Measurements from ENCODE around the gene KCNMA1. TPM values are rescaled to one million over a fixed set of nuclear protein-coding genes. Genes with fewer than 3 reads are reported as not detected.

Gene KCNMA1
- total and polyA plus RNA-seq, 7 experiments from 2014 or later: 0.42 TPM; not detected in 6

- no peaks in the 10 kb centered on the region for H3K27me3 ChIP-seq (ENCODE audit: control insufficient read depth in 2 of 2, insufficient read depth in 2 of 2, low read length in 2 of 2)
Observed at GRCh38 chr10:77012812-77013500, 624.7 kb downstream of the KCNMA1 start.

GRCh38 chr10:77011874-77012811 lies 625.5 kb downstream of the KCNMA1 start:
- DNase-seq (no peak), ATAC-seq (no peak)
- Mint-ChIP-seq H3K9me3 (peaks cover 0 to 3% (median 0%) of the 10 kb centered on the region in 11 donors), H3K27me3 (peaks cover 0 to 15% (median 5%) of the 10 kb centered on the region in 5 donors), H3K4me3 (no peak overlapping the region), H3K36me3 (no peaks in the 10 kb centered on the region), H3K27ac (no peak overlapping the region), H3K4me1 (no peaks in the 10 kb centered on the region)
- Histone ChIP-seq H3K9me3 (ENCODE audit: control insufficient read depth in 2 of 3, low read length in 3 of 3) (no peaks in the 10 kb centered on the region), H3K27ac (ENCODE audit: low read depth, low read length) (no peak overlapping the region), H3K27me3 (ENCODE audit: control insufficient read depth in 2 of 2, insufficient read depth in 2 of 2, low read length in 2 of 2) (no peaks in the 10 kb centered on the region), H3K4me1 (ENCODE audit: control insufficient read depth in 2 of 2, insufficient read depth in 2 of 2, low read length in 2 of 2) (no peaks in the 10 kb centered on the region), H3K4me3 (ENCODE audit: low read length) (no peak overlapping the region), H3K36me3 (ENCODE audit: control insufficient read depth in 2 of 3, insufficient read depth in 3 of 3, low read length in 3 of 3) (no peaks in the 10 kb centered on the region)
- POLR2A ChIA-PET: no interaction called here
- intact Hi-C loops (cut with micrococcal nuclease): no loop called here
- CTCF ChIA-PET: no interaction called here

More at GRCh38 chr10:77012812-77013500, 624.7 kb downstream of the KCNMA1 start:
- POLR2A ChIA-PET: no interaction called here
- Mint-ChIP-seq H3K36me3 (no peaks in the 10 kb centered on the region), H3K27ac (no peak overlapping the region), H3K4me1 (no peaks in the 10 kb centered on the region), H3K4me3 (no peak overlapping the region), H3K9me3 (peaks cover 0 to 3% (median 0%) of the 10 kb centered on the region in 11 donors), H3K27me3 (peaks cover 0 to 15% (median 5%) of the 10 kb centered on the region in 5 donors)
- intact Hi-C loops (cut with micrococcal nuclease): no loop called here
- CTCF ChIA-PET: no interaction called here
- Histone ChIP-seq H3K27ac (ENCODE audit: low read depth, low read length) (no peak overlapping the region), H3K4me3 (ENCODE audit: low read length) (no peak overlapping the region), H3K4me1 (ENCODE audit: control insufficient read depth in 2 of 2, insufficient read depth in 2 of 2, low read length in 2 of 2) (no peaks in the 10 kb centered on the region), H3K36me3 (ENCODE audit: control insufficient read depth in 2 of 3, insufficient read depth in 3 of 3, low read length in 3 of 3) (no peaks in the 10 kb centered on the region), H3K9me3 (ENCODE audit: control insufficient read depth in 2 of 3, low read length in 3 of 3) (no peaks in the 10 kb centered on the region)
- DNase-seq (no peak), ATAC-seq (no peak)

DNA sequence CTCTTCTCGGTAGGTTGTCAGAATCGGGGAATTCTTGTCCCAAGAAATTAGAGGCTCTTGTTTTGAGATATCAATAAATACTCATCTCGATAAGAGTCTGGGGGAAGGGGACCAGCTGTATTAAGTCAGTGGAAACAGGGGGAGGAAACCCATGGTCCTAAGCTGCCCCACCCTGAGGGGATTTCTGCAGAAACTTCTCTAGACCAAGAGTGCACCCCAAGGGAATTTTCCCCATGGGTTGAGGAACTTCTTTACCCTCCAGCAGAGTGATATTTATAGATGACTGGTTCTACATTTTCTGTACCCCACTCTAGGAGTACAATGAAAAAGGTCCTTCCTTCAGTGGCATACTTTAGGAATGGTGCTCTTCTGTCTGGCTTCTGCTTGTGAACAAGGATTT lies 627.2 kb downstream of the KCNMA1 start:
- peaks cover 0 to 10% (median 3%) of the 10 kb centered on the region in 5 donors for H3K27me3 Mint-ChIP-seq
- no peak overlapping the region for H3K27ac ChIP-seq (ENCODE audit: low read depth, low read length)
- H3K4me3 Mint-ChIP-seq: no peak overlapping the region
- H3K9me3 Mint-ChIP-seq: peaks cover 0 to 2% (median 0%) of the 10 kb centered on the region in 11 donors
- H3K9me3 ChIP-seq (ENCODE audit: control insufficient read depth in 2 of 3, low read length in 3 of 3): no peaks in the 10 kb centered on the region
- H3K36me3 ChIP-seq (ENCODE audit: control insufficient read depth in 2 of 3, insufficient read depth in 3 of 3, low read length in 3 of 3): no peaks in the 10 kb centered on the region
- DNase-seq (no peak), ATAC-seq (no peak)
- ChIA-PET CTCF (no interaction called here), POLR2A (no interaction called here)
- H3K4me1 Mint-ChIP-seq: no peaks in the 10 kb centered on the region
- no peak overlapping the region for H3K4me3 ChIP-seq (ENCODE audit: low read length)
- intact Hi-C loops (cut with micrococcal nuclease): no loop called here
- no peak overlapping the region for H3K27ac Mint-ChIP-seq
- H3K27me3 ChIP-seq (ENCODE audit: control insufficient read depth in 2 of 2, insufficient read depth in 2 of 2, low read length in 2 of 2): no peaks in the 10 kb centered on the region
- H3K4me1 ChIP-seq (ENCODE audit: control insufficient read depth in 2 of 2, insufficient read depth in 2 of 2, low read length in 2 of 2): no peaks in the 10 kb centered on the region
- no peaks in the 10 kb centered on the region for H3K36me3 Mint-ChIP-seq

DNA sequence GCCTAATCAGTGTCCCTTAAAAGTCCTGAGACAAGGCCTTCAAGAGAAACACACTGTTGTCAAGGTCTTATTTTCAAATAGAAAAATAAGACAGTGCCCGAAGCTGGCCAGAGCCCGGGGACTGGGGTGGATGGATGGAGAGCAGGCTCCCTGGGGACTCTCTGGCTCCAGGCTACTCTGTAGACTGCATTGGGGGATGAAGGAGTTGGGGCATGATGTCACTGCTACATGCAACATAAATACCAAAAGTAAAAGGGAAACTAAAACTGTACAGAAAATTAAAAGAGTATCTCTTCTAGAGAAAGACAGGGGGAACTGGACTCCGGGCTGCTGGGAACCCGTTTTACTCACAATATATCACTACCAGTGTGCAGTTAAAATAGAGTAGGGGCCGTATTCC lies 629.8 kb downstream of the KCNMA1 start:
- H3K4me3 Mint-ChIP-seq: no peak overlapping the region
- ATAC-seq (no peak), DNase-seq (no peak)
- no peak overlapping the region for H3K27ac Mint-ChIP-seq
- no peaks in the 10 kb centered on the region for H3K36me3 Mint-ChIP-seq
- H3K27me3 Mint-ChIP-seq: peaks cover 0 to 3% (median 0%) of the 10 kb centered on the region in 5 donors
- ChIA-PET CTCF (no interaction called here), POLR2A (no interaction called here)
- Histone ChIP-seq H3K36me3 (ENCODE audit: control insufficient read depth in 2 of 3, insufficient read depth in 3 of 3, low read length in 3 of 3) (no peaks in the 10 kb centered on the region), H3K4me1 (ENCODE audit: control insufficient read depth in 2 of 2, insufficient read depth in 2 of 2, low read length in 2 of 2) (no peaks in the 10 kb centered on the region), H3K27ac (ENCODE audit: low read depth, low read length) (no peak overlapping the region), H3K27me3 (ENCODE audit: control insufficient read depth in 2 of 2, insufficient read depth in 2 of 2, low read length in 2 of 2) (no peaks in the 10 kb centered on the region), H3K9me3 (ENCODE audit: control insufficient read depth in 2 of 3, low read length in 3 of 3) (no peaks in the 10 kb centered on the region), H3K4me3 (ENCODE audit: low read length) (no peak overlapping the region)
- no peaks in the 10 kb centered on the region for H3K4me1 Mint-ChIP-seq
- peaks cover 0 to 2% (median 0%) of the 10 kb centered on the region in 11 donors for H3K9me3 Mint-ChIP-seq
- intact Hi-C loops (cut with micrococcal nuclease): no loop called here

DNA sequence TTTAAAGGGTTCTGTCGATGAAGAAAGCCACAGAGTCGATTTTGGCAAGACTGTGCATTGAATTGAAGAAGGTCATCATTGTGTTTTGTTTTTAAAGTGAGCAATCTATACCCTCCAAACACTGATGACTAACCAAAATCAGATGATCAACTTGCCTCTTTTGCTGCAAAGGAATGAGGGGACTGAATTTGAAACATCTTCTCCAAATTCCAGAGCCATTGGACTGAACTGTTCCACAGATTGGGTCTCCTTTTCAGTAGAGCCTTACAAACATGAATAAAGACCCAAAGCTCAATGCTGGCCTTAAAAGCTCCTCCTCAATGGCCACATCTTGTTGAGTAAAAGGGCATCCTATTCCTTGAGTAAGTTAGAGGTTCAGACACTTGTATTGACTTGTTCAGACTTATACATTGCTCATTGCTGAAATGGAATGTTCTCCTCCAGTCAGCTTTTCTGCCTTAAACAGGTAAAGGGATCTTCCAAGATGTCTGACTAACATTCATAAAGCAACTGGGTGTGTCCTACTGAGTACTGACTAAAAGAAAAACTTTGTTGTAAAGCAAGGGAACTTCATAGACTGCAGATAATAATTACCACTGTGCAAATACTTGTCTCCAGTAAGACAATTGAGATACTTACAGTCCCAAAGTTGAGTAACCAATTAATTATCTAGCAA lies 630.6 kb downstream of the KCNMA1 start:
- no peak overlapping the region for H3K4me3 ChIP-seq (ENCODE audit: low read length)
- POLR2A ChIA-PET: no interaction called here
- CTCF ChIA-PET: no interaction called here
- intact Hi-C loops (cut with micrococcal nuclease): no loop called here
- H3K9me3 ChIP-seq (ENCODE audit: control insufficient read depth in 2 of 3, low read length in 3 of 3): no peaks in the 10 kb centered on the region
- ATAC-seq: no peak
- Mint-ChIP-seq H3K9me3 (peaks cover 0 to 2% (median 0%) of the 10 kb centered on the region in 11 donors), H3K4me1 (no peaks in the 10 kb centered on the region), H3K4me3 (no peak overlapping the region), H3K27me3 (peaks cover 0 to 3% (median 0%) of the 10 kb centered on the region in 5 donors), H3K27ac (no peak overlapping the region), H3K36me3 (no peaks in the 10 kb centered on the region)
- no peaks in the 10 kb centered on the region for H3K4me1 ChIP-seq (ENCODE audit: control insufficient read depth in 2 of 2, insufficient read depth in 2 of 2, low read length in 2 of 2)
- no peak for DNase-seq
- no peak overlapping the region for H3K27ac ChIP-seq (ENCODE audit: low read depth, low read length)
- H3K36me3 ChIP-seq (ENCODE audit: control insufficient read depth in 2 of 3, insufficient read depth in 3 of 3, low read length in 3 of 3): no peaks in the 10 kb centered on the region
- no peaks in the 10 kb centered on the region for H3K27me3 ChIP-seq (ENCODE audit: control insufficient read depth in 2 of 2, insufficient read depth in 2 of 2, low read length in 2 of 2)

- intact Hi-C loops (cut with micrococcal nuclease): no loop called here
- Histone ChIP-seq H3K27ac (ENCODE audit: low read depth, low read length) (no peak overlapping the region), H3K9me3 (ENCODE audit: control insufficient read depth in 2 of 3, low read length in 3 of 3) (no peaks in the 10 kb centered on the region), H3K4me1 (ENCODE audit: control insufficient read depth in 2 of 2, insufficient read depth in 2 of 2, low read length in 2 of 2) (no peaks in the 10 kb centered on the region), H3K36me3 (ENCODE audit: control insufficient read depth in 2 of 3, insufficient read depth in 3 of 3, low read length in 3 of 3) (no peaks in the 10 kb centered on the region), H3K27me3 (ENCODE audit: control insufficient read depth in 2 of 2, insufficient read depth in 2 of 2, low read length in 2 of 2) (no peaks in the 10 kb centered on the region), H3K4me3 (ENCODE audit: low read length) (no peak overlapping the region)
- CTCF ChIA-PET: interaction anchor here (1.2 kb wide), 1 partner anchor 61 kb away, joined by 3 read pairs; no protein-coding TSS in a partner anchor
- POLR2A ChIA-PET: no interaction called here
- Mint-ChIP-seq H3K4me1 (no peaks in the 10 kb centered on the region), H3K27me3 (peaks cover 0 to 2% (median 0%) of the 10 kb centered on the region in 5 donors), H3K27ac (no peak overlapping the region), H3K36me3 (no peaks in the 10 kb centered on the region), H3K9me3 (peaks cover 0 to 2% (median 0%) of the 10 kb centered on the region in 11 donors), H3K4me3 (no peak overlapping the region)
- ATAC-seq (no peak), DNase-seq (no peak)
Observed at GRCh38 chr10:77005871-77006270, 631.7 kb downstream of the KCNMA1 start.

Data from naive thymus-derived CD4-positive, alpha-beta T cell (primary cell).